SU-DHL-6 (cell line): Measurements from ENCODE around the gene TTC23.

Source experiments
- EZH2phosphoT487 ChIP-seq: fragments of 200-600 bp; sonication (generic), shearing (Covaris generic); conservative IDR thresholded peaks from 2 replicates; pipeline ENCODE4 v1.6.1; 2018; ENCODE audit warnings: mild to moderate bottlenecking, antibody characterized with exemption, low read length, moderate library complexity, mixed read lengths
- TF ChIP-seq, protein P1 (sequence below): fragments of 200-600 bp; sonication (generic); IDR thresholded peaks from one replicate; pipeline ENCODE4 v1.5.1; 2017; ENCODE audit warnings: antibody characterized with exemption, mild to moderate bottlenecking, low read length, moderate library complexity; ENCODE audit not compliant: insufficient read depth, poor library complexity, severe bottlenecking

DNA sequence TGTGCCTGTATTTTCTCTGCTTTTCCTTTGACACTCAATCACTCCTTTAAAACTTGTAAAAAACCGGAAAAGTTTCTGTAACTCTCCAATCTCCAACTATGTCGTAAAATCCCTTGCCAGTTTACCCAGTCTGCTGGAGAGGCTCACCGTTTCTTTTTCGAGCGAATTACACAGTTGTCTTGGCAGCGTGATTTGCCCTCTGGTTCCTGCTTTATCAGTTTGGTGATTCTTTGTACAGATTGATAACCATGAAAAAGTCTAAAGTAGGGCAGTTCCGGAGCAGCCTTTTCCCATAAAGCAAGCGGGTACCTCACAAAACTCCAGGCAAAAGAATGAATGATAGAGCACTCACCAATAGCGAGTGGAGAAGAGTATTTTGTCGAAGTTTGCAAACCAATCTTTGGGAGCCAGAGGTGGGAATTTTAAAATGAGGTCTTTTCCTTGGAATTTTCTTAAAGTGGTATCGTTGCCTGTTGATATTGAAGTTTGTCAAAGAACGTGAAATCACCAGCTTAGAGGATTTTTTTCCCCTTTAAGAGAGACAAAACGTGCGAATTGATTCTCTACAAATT lies at the start of gene TTC23:
- TF ChIP-seq, protein P1, sequence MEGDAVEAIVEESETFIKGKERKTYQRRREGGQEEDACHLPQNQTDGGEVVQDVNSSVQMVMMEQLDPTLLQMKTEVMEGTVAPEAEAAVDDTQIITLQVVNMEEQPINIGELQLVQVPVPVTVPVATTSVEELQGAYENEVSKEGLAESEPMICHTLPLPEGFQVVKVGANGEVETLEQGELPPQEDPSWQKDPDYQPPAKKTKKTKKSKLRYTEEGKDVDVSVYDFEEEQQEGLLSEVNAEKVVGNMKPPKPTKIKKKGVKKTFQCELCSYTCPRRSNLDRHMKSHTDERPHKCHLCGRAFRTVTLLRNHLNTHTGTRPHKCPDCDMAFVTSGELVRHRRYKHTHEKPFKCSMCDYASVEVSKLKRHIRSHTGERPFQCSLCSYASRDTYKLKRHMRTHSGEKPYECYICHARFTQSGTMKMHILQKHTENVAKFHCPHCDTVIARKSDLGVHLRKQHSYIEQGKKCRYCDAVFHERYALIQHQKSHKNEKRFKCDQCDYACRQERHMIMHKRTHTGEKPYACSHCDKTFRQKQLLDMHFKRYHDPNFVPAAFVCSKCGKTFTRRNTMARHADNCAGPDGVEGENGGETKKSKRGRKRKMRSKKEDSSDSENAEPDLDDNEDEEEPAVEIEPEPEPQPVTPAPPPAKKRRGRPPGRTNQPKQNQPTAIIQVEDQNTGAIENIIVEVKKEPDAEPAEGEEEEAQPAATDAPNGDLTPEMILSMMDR, result no peak
- no peak for TF ChIP-seq EZH2phosphoT487
